Measurements from ENCODE around the gene TMEM120A.

The TMEM120A gene

GRCh38 chr7:75958802-75959543 is 35.4 kb downstream of the TMEM120A start:
- no peak for DNase-seq (ENCODE audit: low read depth in 2 of 2)

- DNase-seq (ENCODE audit: low read depth in 2 of 2) = no peak
Observed at GRCh38 chr7:75957021-75957736, 37.2 kb downstream of the TMEM120A start.

- no peak for DNase-seq (ENCODE audit: low read depth in 2 of 2)
Observed at GRCh38 chr7:75955331-75955955, 39.0 kb downstream of the TMEM120A start.

- DNase-seq (ENCODE audit: low read depth in 2 of 2) = no peak
Observed at GRCh38 chr7:75953931-75954330, 40.5 kb downstream of the TMEM120A start.

GRCh38 chr7:75953431-75953830 is 41.0 kb downstream of the TMEM120A start:
- no peak for DNase-seq (ENCODE audit: low read depth in 2 of 2)

GRCh38 chr7:75951506-75951905 is 42.9 kb downstream of the TMEM120A start:
- no peak for DNase-seq (ENCODE audit: low read depth in 2 of 2)

- no peak for DNase-seq (ENCODE audit: low read depth in 2 of 2)
Observed at GRCh38 chr7:75950111-75950681, 44.2 kb downstream of the TMEM120A start.

GRCh38 chr7:75948179-75948578 is 46.2 kb downstream of the TMEM120A start:
- DNase-seq (ENCODE audit: low read depth in 2 of 2) = no peak

GRCh38 chr7:75946207-75946855 is 48.1 kb downstream of the TMEM120A start:
- no peak for DNase-seq (ENCODE audit: low read depth in 2 of 2)

- DNase-seq (ENCODE audit: low read depth in 2 of 2) = no peak
Observed at GRCh38 chr7:75945297-75946168, 48.9 kb downstream of the TMEM120A start.

- DNase-seq (ENCODE audit: low read depth in 2 of 2) = no peak
Observed at GRCh38 chr7:75944507-75944906, 49.9 kb downstream of the TMEM120A start.

GRCh38 chr7:75943864-75944263 is 50.5 kb downstream of the TMEM120A start:
- no peak for DNase-seq (ENCODE audit: low read depth in 2 of 2)

- DNase-seq (ENCODE audit: low read depth in 2 of 2) = no peak
Observed at GRCh38 chr7:75938921-75939320, 55.5 kb downstream of the TMEM120A start.

- no peak for DNase-seq (ENCODE audit: low read depth in 2 of 2)
Observed at GRCh38 chr7:75937958-75938786, 56.2 kb downstream of the TMEM120A start.
